BJ (cell line): ENCODE data around the gene DYRK1A. TPM values are rescaled to one million over a fixed set of nuclear protein-coding genes. Genes with fewer than 3 reads are reported as not detected.
"Not testable (repeated sequence)": the region's sequence is repeated elsewhere in the genome, so short reads cannot be mapped to it uniquely, and the experiment has no call there.

ENCODE experiments used
- CTCF ChIA-PET: fragments of 350-600 bp; formaldehyde crosslinking; extraction: SDS; loops from one replicate; lab custom pipeline; 2021; ENCODE audit warnings: antibody characterized with exemption, inconsistent platforms; lab: Yijun Ruan, JAX
- POLR2A ChIA-PET: fragments of 300-600 bp; sonication (Branson Sonifier 250); formaldehyde crosslinking; extraction: SDS; loops from one replicate; lab custom pipeline; 2021; ENCODE audit warnings: antibody characterized with exemption; lab: Charles Lee
- DNase-seq: peaks from one replicate; pipeline ENCODE4 v3.0.0-alpha.2; 2011; ENCODE audit warnings: low read depth
- H3K27me3 ChIP-seq: 2 replicates; pipeline ENCODE4 v1.6.0; 2011; ENCODE audit warnings: low read length; ENCODE audit not compliant: control insufficient read depth, insufficient read depth
- H3K36me3 ChIP-seq: 2 replicates; pipeline ENCODE4 v1.5.1; 2011; ENCODE audit warnings: low read length; ENCODE audit not compliant: control insufficient read depth, insufficient read depth
- H3K4me3 ChIP-seq: 2 replicates; pipeline ENCODE4 v1.5.1; 2011; ENCODE audit warnings: low read depth, mild to moderate bottlenecking, control low read depth, low read length
- CTCF ChIP-seq: IDR thresholded peaks from 2 replicates; pipeline ENCODE4 v1.5.1; 2011; ENCODE audit warnings: low read depth, mild to moderate bottlenecking, control low read depth, inconsistent platforms, low read length, moderate library complexity; ENCODE audit not compliant: insufficient read depth
- polyA plus RNA-seq: library from polyadenylated mRNA; depleted of rRNA; stranded (reverse); fragments of >200 nt; gene quantifications from 2 replicates; pipeline ENCODE4 v1.2.3, GENCODE V29; 2011

The DYRK1A gene
- polyA plus RNA-seq, 1 experiment = 55.9 TPM

- no peak for TF ChIP-seq CTCF
- no peak overlapping the region for H3K4me3 ChIP-seq
- DNase-seq = no peak
- POLR2A ChIA-PET = no interaction called here
- peaks cover 8% of the 10 kb centered on the region for H3K36me3 ChIP-seq
- no peaks in the 10 kb centered on the region for H3K27me3 ChIP-seq
- CTCF ChIA-PET = no interaction called here
Observed at GRCh38 chr21:37516998-37517397, 150.4 kb downstream of the DYRK1A start.

GRCh38 chr21:37520801-37521200 is 154.2 kb downstream of the DYRK1A start:
- CTCF ChIA-PET = interaction anchor here (0.7 kb wide), 1 partner anchor 302 kb away, joined by 3 read pairs; no protein-coding TSS in a partner anchor
- H3K27me3 ChIP-seq = no peaks in the 10 kb centered on the region
- DNase-seq = no peak
- H3K36me3 ChIP-seq = no peaks in the 10 kb centered on the region; the same call in 1 of the 2 replicates
- no peak for TF ChIP-seq CTCF
- POLR2A ChIA-PET = no interaction called here
- no peak overlapping the region for H3K4me3 ChIP-seq

GRCh38 chr21:37521658-37522057 is 155.1 kb downstream of the DYRK1A start:
- H3K27me3 ChIP-seq = no peaks in the 10 kb centered on the region
- no peaks in the 10 kb centered on the region; the same call in 1 of the 2 replicates for H3K36me3 ChIP-seq
- DNase-seq = no peak
- ChIA-PET CTCF (no interaction called here), POLR2A (no interaction called here)
- TF ChIP-seq CTCF = no peak
- H3K4me3 ChIP-seq = no peak overlapping the region

- no peaks in the 10 kb centered on the region for H3K27me3 ChIP-seq
- DNase-seq = no peak
- no peak for TF ChIP-seq CTCF
- ChIA-PET CTCF (interaction anchor here (0.7 kb wide), 1 partner anchor 67 kb away, joined by 3 read pairs; no protein-coding TSS in a partner anchor), POLR2A (no interaction called here)
- H3K4me3 ChIP-seq = no peak overlapping the region
- H3K36me3 ChIP-seq = no peaks in the 10 kb centered on the region
Observed at GRCh38 chr21:37522641-37523295, 156.2 kb downstream of the DYRK1A start.

DNA sequence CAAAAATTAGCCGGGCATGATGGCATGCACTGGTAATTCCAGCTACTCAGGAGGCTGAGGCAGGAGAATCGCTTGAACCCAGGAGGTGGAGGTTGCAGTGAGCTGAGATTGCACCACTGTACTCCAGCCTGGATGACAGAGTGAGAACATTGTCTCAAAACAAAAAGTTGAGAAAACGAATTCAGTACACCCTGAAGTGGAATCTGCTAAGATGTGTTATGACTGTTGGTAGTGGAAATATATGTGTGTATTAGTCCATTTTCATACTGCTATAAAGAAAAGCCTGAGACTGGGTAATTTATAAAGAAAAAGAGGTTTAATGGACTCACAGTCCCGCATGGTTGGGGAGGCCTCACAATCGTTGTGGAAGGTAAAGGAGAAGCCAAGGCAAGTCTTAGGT is 158.4 kb downstream of the DYRK1A start:
- H3K36me3 ChIP-seq, H3K27me3 ChIP-seq, CTCF ChIA-PET, POLR2A ChIA-PET, DNase-seq, H3K4me3 ChIP-seq: not testable (repeated sequence)
